A549 (cell line): Measurements from ENCODE around the gene PPID.

ENCODE experiments used
- BHLHE40 ChIP-seq: IDR thresholded peaks from 2 replicates; pipeline ENCODE4 v1.6.1; 2012; ENCODE audit warnings: low read depth, low read length, inconsistent platforms
- CEBPB ChIP-seq, 2 experiments: fragments of >200 bp in 1 of 2; sonication (Bioruptor Twin) in 1 of 2; formaldehyde crosslinking in 1 of 2; IDR thresholded peaks; 2 replicates each; pipeline ENCODE4 v1.6.1; 2012 to 2016
- EHMT2 ChIP-seq: fragments of 200-600 bp; sonication (generic); IDR thresholded peaks from 2 replicates; pipeline ENCODE4 v1.6.1; 2016; ENCODE audit warnings: antibody characterized with exemption, low read depth, mild to moderate bottlenecking, moderate library complexity
- HOXA7 ChIP-seq: fragments of 250-450 bp; sonication (Bioruptor Pico); IDR thresholded peaks from 2 replicates; pipeline ENCODE4 v1.5.0; 2020; ENCODE audit warnings: mild to moderate bottlenecking, moderate library complexity
- HOXB13 ChIP-seq: fragments of 250-450 bp; sonication (Bioruptor Pico); IDR thresholded peaks from 2 replicates; pipeline ENCODE4 v1.5.0; 2020; ENCODE audit warnings: low read depth, mild to moderate bottlenecking, moderate library complexity
- POLR2A ChIP-seq: IDR thresholded peaks from 2 replicates; pipeline ENCODE4 v1.6.1; 2012; ENCODE audit warnings: mild to moderate bottlenecking, low read length
- REST ChIP-seq: fragments of 200-600 bp; sonication (generic); IDR thresholded peaks from 2 replicates; pipeline ENCODE4 v1.6.1; 2016; ENCODE audit warnings: antibody characterized with exemption, mild to moderate bottlenecking, moderate library complexity
- SREBF2 ChIP-seq: fragments of 450-650 bp; IDR thresholded peaks from 2 replicates; pipeline ENCODE4 v1.6.1; 2014; ENCODE audit warnings: mild to moderate bottlenecking, moderate library complexity
- TF ChIP-seq, protein P1 (sequence below): IDR thresholded peaks from 2 replicates; pipeline ENCODE4 v1.6.1; 2012
- TF ChIP-seq, protein P2 (sequence below): fragments of >200 bp; sonication (Bioruptor Twin); formaldehyde crosslinking; IDR thresholded peaks from 3 replicates; pipeline ENCODE4 v1.5.1; 2016
- TF ChIP-seq, protein P3 (sequence below): fragments of >200 bp; sonication (Bioruptor Twin); formaldehyde crosslinking; IDR thresholded peaks from 3 replicates; pipeline ENCODE4 v1.6.1; 2016

DNA sequence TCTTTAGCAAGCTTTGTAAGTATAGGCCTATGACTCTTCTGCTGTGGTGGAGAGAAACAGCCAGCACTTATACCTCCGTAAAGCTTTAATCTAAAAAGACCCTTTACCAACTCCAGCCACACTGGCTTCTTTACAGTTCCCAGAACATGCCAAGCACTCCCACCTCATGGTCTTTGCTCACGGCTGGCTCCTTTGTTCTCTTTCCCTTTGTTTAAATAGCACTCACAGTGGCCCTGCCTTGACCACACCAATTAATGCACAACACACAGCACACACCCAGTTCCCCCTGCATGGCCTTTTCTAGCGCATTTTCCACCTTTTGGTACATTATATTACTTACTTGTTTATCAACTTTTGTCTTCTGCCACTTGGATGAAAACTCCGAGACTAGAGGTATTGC is 18.9 kb downstream of the PPID start:
- TF ChIP-seq POLR2A (no peak), SREBF2 (no peak), CEBPB (IDR thresholded peaks at IDR 0.05) (no peak), REST (no peak), HOXB13 (CRISPR knock-in tag) (no peak), BHLHE40 (no peak), EHMT2 (no peak), HOXA7 (CRISPR knock-in tag) (no peak)
- TF ChIP-seq, protein P1, sequence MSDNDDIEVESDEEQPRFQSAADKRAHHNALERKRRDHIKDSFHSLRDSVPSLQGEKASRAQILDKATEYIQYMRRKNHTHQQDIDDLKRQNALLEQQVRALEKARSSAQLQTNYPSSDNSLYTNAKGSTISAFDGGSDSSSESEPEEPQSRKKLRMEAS = no peak
- TF ChIP-seq, protein P2, sequence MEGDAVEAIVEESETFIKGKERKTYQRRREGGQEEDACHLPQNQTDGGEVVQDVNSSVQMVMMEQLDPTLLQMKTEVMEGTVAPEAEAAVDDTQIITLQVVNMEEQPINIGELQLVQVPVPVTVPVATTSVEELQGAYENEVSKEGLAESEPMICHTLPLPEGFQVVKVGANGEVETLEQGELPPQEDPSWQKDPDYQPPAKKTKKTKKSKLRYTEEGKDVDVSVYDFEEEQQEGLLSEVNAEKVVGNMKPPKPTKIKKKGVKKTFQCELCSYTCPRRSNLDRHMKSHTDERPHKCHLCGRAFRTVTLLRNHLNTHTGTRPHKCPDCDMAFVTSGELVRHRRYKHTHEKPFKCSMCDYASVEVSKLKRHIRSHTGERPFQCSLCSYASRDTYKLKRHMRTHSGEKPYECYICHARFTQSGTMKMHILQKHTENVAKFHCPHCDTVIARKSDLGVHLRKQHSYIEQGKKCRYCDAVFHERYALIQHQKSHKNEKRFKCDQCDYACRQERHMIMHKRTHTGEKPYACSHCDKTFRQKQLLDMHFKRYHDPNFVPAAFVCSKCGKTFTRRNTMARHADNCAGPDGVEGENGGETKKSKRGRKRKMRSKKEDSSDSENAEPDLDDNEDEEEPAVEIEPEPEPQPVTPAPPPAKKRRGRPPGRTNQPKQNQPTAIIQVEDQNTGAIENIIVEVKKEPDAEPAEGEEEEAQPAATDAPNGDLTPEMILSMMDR = no peak
- TF ChIP-seq, protein P3, sequence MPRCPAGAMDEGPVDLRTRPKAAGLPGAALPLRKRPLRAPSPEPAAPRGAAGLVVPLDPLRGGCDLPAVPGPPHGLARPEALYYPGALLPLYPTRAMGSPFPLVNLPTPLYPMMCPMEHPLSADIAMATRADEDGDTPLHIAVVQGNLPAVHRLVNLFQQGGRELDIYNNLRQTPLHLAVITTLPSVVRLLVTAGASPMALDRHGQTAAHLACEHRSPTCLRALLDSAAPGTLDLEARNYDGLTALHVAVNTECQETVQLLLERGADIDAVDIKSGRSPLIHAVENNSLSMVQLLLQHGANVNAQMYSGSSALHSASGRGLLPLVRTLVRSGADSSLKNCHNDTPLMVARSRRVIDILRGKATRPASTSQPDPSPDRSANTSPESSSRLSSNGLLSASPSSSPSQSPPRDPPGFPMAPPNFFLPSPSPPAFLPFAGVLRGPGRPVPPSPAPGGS = no peak
